CD4-positive, alpha-beta memory T cell (primary cell): ENCODE results near the gene ADGRD1. TPM values are rescaled to one million over a fixed set of nuclear protein-coding genes. Genes with fewer than 3 reads are reported as not detected.
"Not testable (repeated sequence)": the region's sequence is repeated elsewhere in the genome, so short reads cannot be mapped to it uniquely, and the experiment has no call there.

Source experiments
- CTCF ChIA-PET: fragments of 350-600 bp; sonication (Branson Sonifier 250); formaldehyde crosslinking; loops from one replicate; lab custom pipeline; 2021; ENCODE audit warnings: inconsistent platforms; ENCODE audit not compliant: partially characterized antibody; lab: Charles Lee
- POLR2A ChIA-PET: fragments of 350-600 bp; sonication (Branson Sonifier 250); formaldehyde crosslinking; loops from one replicate; lab custom pipeline; 2021; ENCODE audit not compliant: partially characterized antibody; lab: Charles Lee
- DNase-seq, 5 donors: peaks; one replicate each; pipeline versions ENCODE4 v3.0.0 to v3.0.0-alpha.2; 2020 to 2022; ENCODE audit warnings: mixed read lengths in 1 of 5
- H3K27ac ChIP-seq: one replicate; pipeline ENCODE4 v1.7.0; 2013; ENCODE audit warnings: low read depth, low read length
- H3K27me3 ChIP-seq: 2 replicates; pipeline ENCODE4 v1.7.0; 2013; ENCODE audit warnings: mild to moderate bottlenecking, low read length, moderate library complexity; ENCODE audit not compliant: insufficient read depth
- H3K36me3 ChIP-seq: 2 replicates; pipeline ENCODE4 v1.7.0; 2013; ENCODE audit warnings: mild to moderate bottlenecking, low read length, moderate library complexity; ENCODE audit not compliant: insufficient read depth
- H3K4me1 ChIP-seq: 2 replicates; pipeline ENCODE4 v1.7.0; 2013; ENCODE audit warnings: mild to moderate bottlenecking, low read length, moderate library complexity; ENCODE audit not compliant: insufficient read depth
- H3K4me3 ChIP-seq, 2 donors: one replicate each; pipeline ENCODE4 v1.7.0; 2013; ENCODE audit warnings: low read length in 2 of 2, mild to moderate bottlenecking in 1 of 2
- H3K9me3 ChIP-seq, 2 donors: one replicate each; pipeline ENCODE4 v1.7.0; 2013; ENCODE audit warnings: low read length in 2 of 2, control low read depth in 1 of 2; ENCODE audit not compliant: control insufficient read depth in 1 of 2
- H3K27ac Mint-ChIP-seq, 7 donors: one replicate each; pipeline ENCODE4 v1.8.0; 2020 to 2021; ENCODE audit warnings: mixed read lengths in 7 of 7, mild to moderate bottlenecking in 6 of 7, inconsistent platforms in 3 of 7, moderate library complexity in 3 of 7
- H3K27me3 Mint-ChIP-seq, 2 donors: one replicate each; pipeline ENCODE4 v1.8.0; 2020 to 2021; ENCODE audit warnings: mixed read lengths in 2 of 2
- H3K36me3 Mint-ChIP-seq, 2 donors: one replicate each; pipeline ENCODE4 v1.8.0; 2020 to 2021; ENCODE audit warnings: mixed read lengths in 2 of 2, inconsistent platforms in 1 of 2, mild to moderate bottlenecking in 1 of 2
- H3K4me1 Mint-ChIP-seq, 4 donors: one replicate each; pipeline ENCODE4 v1.8.0; 2020 to 2021; ENCODE audit warnings: mixed read lengths in 4 of 4, mild to moderate bottlenecking in 1 of 4
- H3K4me3 Mint-ChIP-seq, 8 donors: one replicate each; pipeline ENCODE4 v1.8.0; 2020 to 2021; ENCODE audit warnings: mixed read lengths in 8 of 8, mild to moderate bottlenecking in 7 of 8, moderate library complexity in 6 of 8, inconsistent platforms in 3 of 8
- H3K9me3 Mint-ChIP-seq, 8 donors: one replicate each; pipeline ENCODE4 v1.8.0; 2020 to 2021; ENCODE audit warnings: mixed read lengths in 8 of 8, mild to moderate bottlenecking in 5 of 8, inconsistent platforms in 3 of 8, moderate library complexity in 1 of 8
- intact Hi-C: fragments of 100-400 bp; cut with micrococcal nuclease; formaldehyde crosslinking; loops from one replicate; pipeline ENCODE4 v1.15.1; 2023
- polyA plus RNA-seq, 2 donors: library from polyadenylated mRNA; unstranded; fragments of 300-500 nt; fragmentation: Illumina TruSeq; gene quantifications; one replicate each; pipeline ENCODE4 v1.2.3, GENCODE V29; 2021
- total RNA-seq, 2 experiments: library from RNA; stranded (reverse); gene quantifications; one replicate each; pipeline ENCODE4 v1.2.3, GENCODE V29; 2021

ADGRD1 gene
- total and polyA plus RNA-seq, 4 experiments from 2014 or later, result not detected

- Mint-ChIP-seq H3K9me3 (peaks cover 0 to 10% (median 0%) of the 10 kb centered on the region in 8 donors), H3K4me3 (no peak overlapping the region), H3K36me3 (no peaks in the 10 kb centered on the region), H3K4me1 (peaks cover 0 to 1% (median 0%) of the 10 kb centered on the region in 4 donors), H3K27ac (no peak overlapping the region), H3K27me3 (peaks cover 9 to 17% of the 10 kb centered on the region in 2 donors)
- H3K4me3 ChIP-seq, result no peak overlapping the region
- no peaks in the 10 kb centered on the region for H3K27me3 ChIP-seq
- no peak overlapping the region for H3K27ac ChIP-seq
- no peak for DNase-seq
- ChIA-PET CTCF (no interaction called here), POLR2A (no interaction called here)
- no peaks in the 10 kb centered on the region for H3K36me3 ChIP-seq
- no peaks in the 10 kb centered on the region for H3K4me1 ChIP-seq
- intact Hi-C loops, result no loop called here
- no peaks in the 10 kb centered on the region for H3K9me3 ChIP-seq
These were observed 40.3 kb downstream of the ADGRD1 start for GRCh38 chr12:130993759-130994670.

GRCh38 chr12:130994821-130995375 lies 41.2 kb downstream of the ADGRD1 start:
- Mint-ChIP-seq H3K4me3 (no peak overlapping the region), H3K36me3 (no peaks in the 10 kb centered on the region), H3K9me3 (peaks cover 0 to 10% (median 0%) of the 10 kb centered on the region in 8 donors), H3K4me1 (peaks cover 0 to 1% (median 0%) of the 10 kb centered on the region in 4 donors), H3K27ac (peak overlapping the region in 1 of 7 donors; percentile 74), H3K27me3 (peaks cover 9 to 17% of the 10 kb centered on the region in 2 donors)
- intact Hi-C loops, result no loop called here
- no peaks in the 10 kb centered on the region for H3K4me1 ChIP-seq
- no peaks in the 10 kb centered on the region for H3K36me3 ChIP-seq
- no peaks in the 10 kb centered on the region for H3K9me3 ChIP-seq
- H3K27ac ChIP-seq, result no peak overlapping the region
- CTCF ChIA-PET, result no interaction called here
- H3K4me3 ChIP-seq, result no peak overlapping the region
- POLR2A ChIA-PET, result no interaction called here
- H3K27me3 ChIP-seq, result no peaks in the 10 kb centered on the region
- DNase-seq, result no peak

GRCh38 chr12:130995386-130995969 lies 41.8 kb downstream of the ADGRD1 start:
- H3K27ac ChIP-seq, CTCF ChIA-PET, DNase-seq, H3K4me1 ChIP-seq, intact Hi-C loops, H3K36me3 Mint-ChIP-seq, H3K36me3 ChIP-seq, H3K27ac Mint-ChIP-seq, H3K4me1 Mint-ChIP-seq, POLR2A ChIA-PET, H3K4me3 ChIP-seq, H3K4me3 Mint-ChIP-seq, H3K9me3 ChIP-seq, H3K27me3 ChIP-seq: not testable (repeated sequence)
- H3K27me3 Mint-ChIP-seq, result peaks cover 8 to 13% of the 10 kb centered on the region in 2 donors
- H3K9me3 Mint-ChIP-seq, result peaks cover 0 to 13% (median 0%) of the 10 kb centered on the region in 8 donors

- Mint-ChIP-seq H3K9me3 (peaks cover 0 to 13% (median 1%) of the 10 kb centered on the region in 8 donors), H3K36me3 (no peaks in the 10 kb centered on the region), H3K27ac (no peak overlapping the region), H3K4me3 (no peak overlapping the region), H3K27me3 (peaks cover 2 to 4% of the 10 kb centered on the region in 2 donors), H3K4me1 (no peaks in the 10 kb centered on the region)
- CTCF ChIA-PET, result no interaction called here
- DNase-seq, result no peak
- no peak overlapping the region for H3K27ac ChIP-seq
- no peak overlapping the region for H3K4me3 ChIP-seq
- POLR2A ChIA-PET, result no interaction called here
- no peaks in the 10 kb centered on the region for H3K4me1 ChIP-seq
- H3K9me3 ChIP-seq, result no peaks in the 10 kb centered on the region
- H3K36me3 ChIP-seq, result no peaks in the 10 kb centered on the region
- intact Hi-C loops, result no loop called here
- H3K27me3 ChIP-seq, result no peaks in the 10 kb centered on the region
These were observed 44.4 kb downstream of the ADGRD1 start for GRCh38 chr12:130998136-130998535.

GRCh38 chr12:131000000-131000486 lies 46.3 kb downstream of the ADGRD1 start:
- no peaks in the 10 kb centered on the region for H3K36me3 Mint-ChIP-seq
- Histone ChIP-seq H3K9me3 (no peaks in the 10 kb centered on the region), H3K4me3 (no peak overlapping the region), H3K4me1 (no peaks in the 10 kb centered on the region), H3K27me3 (no peaks in the 10 kb centered on the region), H3K27ac (no peak overlapping the region), H3K36me3 (no peaks in the 10 kb centered on the region)
- ChIA-PET CTCF (no interaction called here), POLR2A (no interaction called here)
- no peaks in the 10 kb centered on the region for H3K27me3 Mint-ChIP-seq
- DNase-seq, result no peak
- H3K4me1 Mint-ChIP-seq, result peaks cover 0 to 1% (median 0%) of the 10 kb centered on the region in 4 donors
- no peak overlapping the region for H3K27ac Mint-ChIP-seq
- peaks cover 0 to 13% (median 1%) of the 10 kb centered on the region in 8 donors for H3K9me3 Mint-ChIP-seq
- H3K4me3 Mint-ChIP-seq, result no peak overlapping the region
- intact Hi-C loops, result no loop called here

- Mint-ChIP-seq H3K27ac (no peak overlapping the region), H3K4me3 (no peak overlapping the region), H3K27me3 (no peaks in the 10 kb centered on the region), H3K9me3 (peaks cover 0 to 13% (median 1%) of the 10 kb centered on the region in 8 donors), H3K4me1 (peaks cover 0 to 1% (median 0%) of the 10 kb centered on the region in 4 donors), H3K36me3 (no peaks in the 10 kb centered on the region)
- no peak for DNase-seq
- H3K36me3 ChIP-seq, result no peaks in the 10 kb centered on the region
- ChIA-PET POLR2A (no interaction called here), CTCF (no interaction called here)
- H3K27ac ChIP-seq, result no peak overlapping the region
- H3K4me1 ChIP-seq, result no peaks in the 10 kb centered on the region
- no peaks in the 10 kb centered on the region for H3K27me3 ChIP-seq
- H3K9me3 ChIP-seq, result no peaks in the 10 kb centered on the region
- intact Hi-C loops, result no loop called here
- H3K4me3 ChIP-seq, result no peak overlapping the region
These were observed 47.8 kb downstream of the ADGRD1 start for GRCh38 chr12:131001493-131001892.

- POLR2A ChIA-PET, result no interaction called here
- CTCF ChIA-PET, result no interaction called here
These were observed 48.5 kb downstream of the ADGRD1 start for GRCh38 chr12:131002216-131002631.

More at GRCh38 chr12:131002216-131002631, 48.5 kb downstream of the ADGRD1 start:
- no peaks in the 10 kb centered on the region for H3K36me3 Mint-ChIP-seq
- Histone ChIP-seq H3K9me3 (no peaks in the 10 kb centered on the region), H3K4me1 (no peaks in the 10 kb centered on the region), H3K4me3 (no peak overlapping the region), H3K36me3 (no peaks in the 10 kb centered on the region), H3K27me3 (no peaks in the 10 kb centered on the region), H3K27ac (no peak overlapping the region)
- H3K4me3 Mint-ChIP-seq, result no peak overlapping the region
- H3K4me1 Mint-ChIP-seq, result peaks cover 0 to 1% (median 0%) of the 10 kb centered on the region in 4 donors
- H3K9me3 Mint-ChIP-seq, result peaks cover 0 to 13% (median 1%) of the 10 kb centered on the region in 8 donors
- intact Hi-C loops, result no loop called here
- H3K27ac Mint-ChIP-seq, result no peak overlapping the region
- no peaks in the 10 kb centered on the region for H3K27me3 Mint-ChIP-seq
- no peak for DNase-seq
